ENCODE measurements around the gene C11orf16.

Gene C11orf16

GRCh38 chr11:8878771-8879170 is 54.0 kb downstream of the C11orf16 start:
- no peak for DNase-seq

DNA sequence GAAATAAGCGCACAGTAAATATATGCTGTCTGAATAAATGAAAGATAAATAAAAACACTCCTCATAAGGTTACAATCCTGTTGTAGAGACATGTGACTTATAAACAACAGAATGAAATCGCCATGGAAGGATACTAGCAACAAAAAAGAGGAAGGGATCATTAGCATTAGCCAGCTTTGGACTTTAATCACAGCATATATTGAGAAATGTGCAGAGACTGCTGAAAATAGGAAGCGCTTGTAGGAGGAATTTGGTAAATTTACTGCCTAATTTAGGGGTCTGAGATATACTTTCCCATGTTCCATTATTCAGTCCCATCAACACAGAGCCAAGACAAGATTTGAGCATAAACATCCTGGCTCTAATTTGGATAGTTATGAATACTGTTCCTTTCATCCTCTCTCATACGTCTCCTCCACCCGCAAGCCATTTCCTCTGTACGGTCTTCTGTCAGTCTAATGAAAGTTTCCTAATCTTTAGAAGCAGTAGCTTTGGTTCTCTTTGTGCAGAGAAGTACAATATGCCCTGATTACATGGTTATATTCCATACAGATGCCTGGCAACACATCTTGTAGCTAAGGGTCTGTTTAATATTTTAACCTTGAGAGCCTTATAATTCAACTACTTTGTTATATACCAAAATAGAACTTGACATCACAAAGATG is 58.9 kb downstream of the C11orf16 start:
- DNase-seq = no peak

DNA sequence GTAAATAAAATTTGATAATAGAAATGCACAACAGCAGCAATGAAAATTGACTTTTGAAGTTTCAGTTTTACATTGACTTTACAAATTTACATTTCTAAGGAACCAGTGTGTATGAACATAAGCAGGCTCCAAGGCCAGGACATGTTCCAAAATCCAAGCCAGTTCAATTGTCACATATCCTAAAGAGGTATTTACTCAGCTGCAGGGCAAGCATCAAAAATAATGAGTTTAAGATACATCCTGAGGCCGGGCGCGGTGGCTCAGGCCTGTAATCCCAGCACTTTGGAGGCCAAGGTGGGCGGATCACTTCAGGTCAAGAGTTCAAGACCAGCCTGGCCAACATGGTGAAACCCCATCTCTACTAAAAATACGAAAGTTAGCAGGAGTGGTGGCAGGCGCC is 60.8 kb downstream of the C11orf16 start:
- no peak for DNase-seq

- DNase-seq = no peak
Observed at GRCh38 chr11:8871171-8871775, 61.5 kb downstream of the C11orf16 start.

DNA sequence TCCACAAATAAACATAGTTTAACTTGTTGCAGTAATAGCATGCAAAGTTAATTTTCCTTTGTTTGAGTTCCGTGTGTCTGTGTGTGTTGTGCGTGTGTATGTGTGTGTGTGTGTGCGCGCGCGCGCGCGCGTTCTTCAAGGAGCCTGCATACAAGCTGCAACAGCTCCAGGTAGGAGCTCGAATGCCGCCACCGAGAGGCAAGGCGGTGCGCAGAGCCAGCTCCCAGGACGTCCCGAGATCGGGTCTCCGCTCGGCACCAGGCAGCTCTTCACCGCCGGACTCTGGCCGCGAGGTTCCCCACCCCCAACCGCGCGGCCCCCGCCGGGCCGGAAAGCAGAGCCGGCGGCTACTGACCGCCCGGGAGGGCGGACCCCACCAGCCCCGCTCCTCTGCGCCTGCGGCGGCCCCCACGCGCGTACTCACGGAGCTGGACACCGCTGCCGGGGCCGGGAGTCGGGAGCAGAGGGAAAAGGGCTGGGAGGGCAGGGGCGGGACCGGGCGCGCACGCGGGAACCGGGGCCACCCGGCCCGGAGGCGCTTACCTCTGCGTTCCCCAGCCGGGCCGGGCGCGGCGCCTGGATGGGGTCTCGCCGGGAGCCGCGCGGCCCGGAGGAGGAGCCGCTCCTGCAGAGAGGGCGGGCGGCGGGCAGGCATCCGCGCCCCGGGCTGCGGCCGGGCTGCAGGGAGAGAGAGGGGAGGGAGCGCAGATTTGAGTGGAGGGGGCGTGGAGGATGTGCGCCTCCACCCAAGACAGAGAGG is 62.2 kb downstream of the C11orf16 start:
- DNase-seq = no peak
